Measurements from ENCODE around the gene KLRB1.

- TF ChIP-seq EZH2phosphoT487 (IDR thresholded peaks at IDR 0.05; ENCODE audit: insufficient read depth, low read depth) (no peak), EZH2 (IDR thresholded peaks at IDR 0.05; ENCODE audit: insufficient read depth, poor library complexity, severe bottlenecking) (no peak)
Observed at GRCh38 chr12:9642606-9643265, 35.0 kb upstream of the KLRB1 start.
